Measurements from ENCODE around the gene IQSEC1. TPM values are rescaled to one million over a fixed set of nuclear protein-coding genes. Genes with fewer than 3 reads are reported as not detected.

The IQSEC1 gene
- total RNA-seq, 3 donors from 2014 or later = 26.9 to 45.4 (median 26.9) TPM

GRCh38 chr3:13088028-13089006 lies 15.1 kb upstream of the IQSEC1 start:
- no peak overlapping the region for H3K4me3 ChIP-seq
- no peak overlapping the region for H3K27ac ChIP-seq
- no peaks in the 10 kb centered on the region for H3K36me3 ChIP-seq
- no peaks in the 10 kb centered on the region for H3K9me3 ChIP-seq
- intact Hi-C loops (cut with DNase I; ENCODE audit: low total_unique reads) = no loop called here
- H3K4me1 ChIP-seq = no peaks in the 10 kb centered on the region
- TF ChIP-seq POLR2AphosphoS5 (IDR thresholded peaks at IDR 0.05) (no peak), CTCF (IDR thresholded peaks at IDR 0.05) (no peak), POLR2A (IDR thresholded peaks at IDR 0.05) (no peak)
- DNase-seq (ENCODE audit: low spot score in 2 of 2) = no peak
- no peaks in the 10 kb centered on the region for H3K27me3 ChIP-seq

- Histone ChIP-seq H3K27me3 (no peaks in the 10 kb centered on the region), H3K4me3 (no peak overlapping the region), H3K4me1 (no peaks in the 10 kb centered on the region), H3K27ac (no peak overlapping the region), H3K36me3 (no peaks in the 10 kb centered on the region), H3K9me3 (no peaks in the 10 kb centered on the region)
- TF ChIP-seq POLR2AphosphoS5 (IDR thresholded peaks at IDR 0.05) (no peak), POLR2A (IDR thresholded peaks at IDR 0.05) (no peak), CTCF (IDR thresholded peaks at IDR 0.05) (no peak)
- DNase-seq (ENCODE audit: low spot score in 2 of 2) = no peak
- intact Hi-C loops (cut with DNase I; ENCODE audit: low total_unique reads) = no loop called here
These were observed 14.2 kb upstream of the IQSEC1 start for GRCh38 chr3:13087320-13087990.

GRCh38 chr3:13086531-13086981 lies 13.3 kb upstream of the IQSEC1 start:
- DNase-seq (ENCODE audit: low spot score in 2 of 2) = no peak
- TF ChIP-seq POLR2AphosphoS5 (IDR thresholded peaks at IDR 0.05) (no peak), CTCF (IDR thresholded peaks at IDR 0.05) (no peak), POLR2A (IDR thresholded peaks at IDR 0.05) (no peak)
- Histone ChIP-seq H3K27me3 (no peaks in the 10 kb centered on the region), H3K9me3 (no peaks in the 10 kb centered on the region), H3K4me1 (no peaks in the 10 kb centered on the region), H3K36me3 (no peaks in the 10 kb centered on the region), H3K27ac (no peak overlapping the region), H3K4me3 (no peak overlapping the region)
- intact Hi-C loops (cut with DNase I; ENCODE audit: low total_unique reads) = no loop called here

- Histone ChIP-seq H3K27ac (no peak overlapping the region), H3K4me1 (no peaks in the 10 kb centered on the region), H3K36me3 (no peaks in the 10 kb centered on the region), H3K4me3 (no peak overlapping the region), H3K27me3 (no peaks in the 10 kb centered on the region), H3K9me3 (no peaks in the 10 kb centered on the region)
- TF ChIP-seq POLR2A (IDR thresholded peaks at IDR 0.05) (no peak), POLR2AphosphoS5 (IDR thresholded peaks at IDR 0.05) (no peak), CTCF (IDR thresholded peaks at IDR 0.05) (no peak)
- DNase-seq (ENCODE audit: low spot score in 2 of 2) = no peak
- intact Hi-C loops (cut with DNase I; ENCODE audit: low total_unique reads) = no loop called here
These were observed 12.6 kb upstream of the IQSEC1 start for GRCh38 chr3:13085846-13086179.

Measured in breast epithelium (tissue), 4 donors.